Measurements from ENCODE around the gene RAD51B. TPM values are rescaled to one million over a fixed set of nuclear protein-coding genes. Genes with fewer than 3 reads are reported as not detected.
"Not testable (repeated sequence)": the region's sequence is repeated elsewhere in the genome, so short reads cannot be mapped to it uniquely, and the experiment has no call there.

The RAD51B gene
- total RNA-seq, 1 donor from 2014 or later = 25.1 TPM

GRCh38 chr14:68655911-68656316, 836.3 kb downstream of the RAD51B start:
- H3K27me3 Mint-ChIP-seq (ENCODE audit: low read depth) = no peaks in the 10 kb centered on the region
- H3K4me1 Mint-ChIP-seq (ENCODE audit: low read depth) = peaks cover 2% of the 10 kb centered on the region
- intact Hi-C loops (cut with micrococcal nuclease) = no loop called here
- no peaks in the 10 kb centered on the region for H3K9me3 Mint-ChIP-seq
- H3K4me3 Mint-ChIP-seq (ENCODE audit: low read depth) = no peak overlapping the region
- DNase-seq (ENCODE audit: low spot score) = no peak
- no peaks in the 10 kb centered on the region for H3K36me3 Mint-ChIP-seq (ENCODE audit: low read depth)
- no peak overlapping the region for H3K27ac Mint-ChIP-seq

- no peak overlapping the region for H3K27ac Mint-ChIP-seq
- no peak for DNase-seq (ENCODE audit: low spot score)
- intact Hi-C loops (cut with micrococcal nuclease) = no loop called here
These were observed 836.9 kb downstream of the RAD51B start for GRCh38 chr14:68656452-68656851.

GRCh38 chr14:68657300-68658028, 837.9 kb downstream of the RAD51B start:
- Mint-ChIP-seq H3K9me3 (no peaks in the 10 kb centered on the region), H3K36me3 (ENCODE audit: low read depth) (no peaks in the 10 kb centered on the region), H3K27ac (no peak overlapping the region), H3K4me3 (ENCODE audit: low read depth) (no peak overlapping the region), H3K4me1 (ENCODE audit: low read depth) (peaks cover 13% of the 10 kb centered on the region), H3K27me3 (ENCODE audit: low read depth) (no peaks in the 10 kb centered on the region)
- DNase-seq (ENCODE audit: low spot score) = no peak
- intact Hi-C loops (cut with micrococcal nuclease) = no loop called here

More at GRCh38 chr14:68656452-68656851, 836.9 kb downstream of the RAD51B start:
- Mint-ChIP-seq H3K4me1 (ENCODE audit: low read depth) (peaks cover 3% of the 10 kb centered on the region), H3K27me3 (ENCODE audit: low read depth) (no peaks in the 10 kb centered on the region), H3K4me3 (ENCODE audit: low read depth) (no peak overlapping the region), H3K36me3 (ENCODE audit: low read depth) (no peaks in the 10 kb centered on the region), H3K9me3 (no peaks in the 10 kb centered on the region)

GRCh38 chr14:68658029-68658509, 838.5 kb downstream of the RAD51B start:
- Mint-ChIP-seq H3K9me3 (no peaks in the 10 kb centered on the region), H3K4me1 (ENCODE audit: low read depth) (peaks cover 18% of the 10 kb centered on the region), H3K27me3 (ENCODE audit: low read depth) (no peaks in the 10 kb centered on the region), H3K36me3 (ENCODE audit: low read depth) (no peaks in the 10 kb centered on the region), H3K4me3 (ENCODE audit: low read depth) (no peak overlapping the region), H3K27ac (no peak overlapping the region)
- intact Hi-C loops (cut with micrococcal nuclease) = no loop called here
- DNase-seq (ENCODE audit: low spot score) = no peak

- no peaks in the 10 kb centered on the region for H3K36me3 Mint-ChIP-seq (ENCODE audit: low read depth)
- no peaks in the 10 kb centered on the region for H3K27me3 Mint-ChIP-seq (ENCODE audit: low read depth)
- intact Hi-C loops (cut with micrococcal nuclease) = no loop called here
- H3K4me1 Mint-ChIP-seq (ENCODE audit: low read depth) = peaks cover 29% of the 10 kb centered on the region
- no peak overlapping the region for H3K27ac Mint-ChIP-seq
- no peak for DNase-seq (ENCODE audit: low spot score)
- no peaks in the 10 kb centered on the region for H3K9me3 Mint-ChIP-seq
- H3K4me3 Mint-ChIP-seq (ENCODE audit: low read depth) = no peak overlapping the region
These were observed 839.7 kb downstream of the RAD51B start for GRCh38 chr14:68658943-68659931.

GRCh38 chr14:68660495-68660894, 840.9 kb downstream of the RAD51B start:
- peaks cover 4% of the 10 kb centered on the region for H3K9me3 Mint-ChIP-seq
- no peak for DNase-seq (ENCODE audit: low spot score)
- no peaks in the 10 kb centered on the region for H3K36me3 Mint-ChIP-seq (ENCODE audit: low read depth)
- no peaks in the 10 kb centered on the region for H3K27me3 Mint-ChIP-seq (ENCODE audit: low read depth)
- H3K27ac Mint-ChIP-seq = no peak overlapping the region
- H3K4me1 Mint-ChIP-seq (ENCODE audit: low read depth) = peaks cover 40% of the 10 kb centered on the region
- H3K4me3 Mint-ChIP-seq (ENCODE audit: low read depth) = no peak overlapping the region
- intact Hi-C loops (cut with micrococcal nuclease) = loop anchor here (10.0 kb wide), 1 partner anchor 256 kb away; no protein-coding TSS in a partner anchor

GRCh38 chr14:68661226-68662225, 841.9 kb downstream of the RAD51B start:
- DNase-seq (ENCODE audit: low spot score) = no peak
- Mint-ChIP-seq H3K27ac (no peak overlapping the region), H3K4me1 (ENCODE audit: low read depth) (peaks cover 49% of the 10 kb centered on the region), H3K36me3 (ENCODE audit: low read depth) (no peaks in the 10 kb centered on the region), H3K9me3 (peaks cover 7% of the 10 kb centered on the region), H3K4me3 (ENCODE audit: low read depth) (no peak overlapping the region), H3K27me3 (ENCODE audit: low read depth) (no peaks in the 10 kb centered on the region)
- intact Hi-C loops (cut with micrococcal nuclease) = loop anchor here (10.0 kb wide), 1 partner anchor 257 kb away; no protein-coding TSS in a partner anchor

- peaks cover 11% of the 10 kb centered on the region for H3K9me3 Mint-ChIP-seq
- no peak overlapping the region for H3K4me3 Mint-ChIP-seq (ENCODE audit: low read depth)
- H3K27ac Mint-ChIP-seq = peak overlapping the region; percentile 80
- intact Hi-C loops (cut with micrococcal nuclease) = loop anchor here (10.0 kb wide), 1 partner anchor 258 kb away; no protein-coding TSS in a partner anchor
- DNase-seq (ENCODE audit: low spot score) = no peak
- peaks cover 2% of the 10 kb centered on the region for H3K36me3 Mint-ChIP-seq (ENCODE audit: low read depth)
- no peaks in the 10 kb centered on the region for H3K27me3 Mint-ChIP-seq (ENCODE audit: low read depth)
- H3K4me1 Mint-ChIP-seq (ENCODE audit: low read depth) = peaks cover 53% of the 10 kb centered on the region
These were observed 842.8 kb downstream of the RAD51B start for GRCh38 chr14:68662392-68662791.

GRCh38 chr14:68662826-68663225, 843.2 kb downstream of the RAD51B start:
- intact Hi-C loops (cut with micrococcal nuclease) = loop anchor here (1.0 to 10.0 kb wide), 3 partner anchors 22 to 258 kb away; no protein-coding TSS in a partner anchor

GRCh38 chr14:68663385-68664076, 844.0 kb downstream of the RAD51B start:
- intact Hi-C loops (cut with micrococcal nuclease) = loop anchor here (1.0 to 10.0 kb wide), 12 partner anchors 22 to 415 kb away; partner anchors contain the start of gene ZFP36L1
- peak overlapping the region; percentile 80 for H3K27ac Mint-ChIP-seq
- H3K27me3 Mint-ChIP-seq (ENCODE audit: low read depth) = no peaks in the 10 kb centered on the region
- peaks cover 53% of the 10 kb centered on the region for H3K4me1 Mint-ChIP-seq (ENCODE audit: low read depth)
- peaks cover 2% of the 10 kb centered on the region for H3K36me3 Mint-ChIP-seq (ENCODE audit: low read depth)
- peak; percentile 24 for DNase-seq (ENCODE audit: low spot score)
- H3K4me3 Mint-ChIP-seq (ENCODE audit: low read depth) = peak overlapping the region; percentile 34
- peaks cover 11% of the 10 kb centered on the region for H3K9me3 Mint-ChIP-seq

More at GRCh38 chr14:68662826-68663225, 843.2 kb downstream of the RAD51B start:
- Mint-ChIP-seq H3K9me3 (peaks cover 11% of the 10 kb centered on the region), H3K27ac (peak overlapping the region; percentile 80), H3K4me1 (ENCODE audit: low read depth) (peaks cover 53% of the 10 kb centered on the region)
- not testable (repeated sequence) for H3K27me3 Mint-ChIP-seq (ENCODE audit: low read depth); H3K4me3 Mint-ChIP-seq (ENCODE audit: low read depth); H3K36me3 Mint-ChIP-seq (ENCODE audit: low read depth); DNase-seq (ENCODE audit: low spot score)

GRCh38 chr14:68664225-68664681, 844.7 kb downstream of the RAD51B start:
- peaks cover 2% of the 10 kb centered on the region for H3K36me3 Mint-ChIP-seq (ENCODE audit: low read depth)

More at GRCh38 chr14:68664225-68664681, 844.7 kb downstream of the RAD51B start:
- DNase-seq (ENCODE audit: low spot score) = no peak
- H3K9me3 Mint-ChIP-seq = peaks cover 11% of the 10 kb centered on the region
- no peaks in the 10 kb centered on the region for H3K27me3 Mint-ChIP-seq (ENCODE audit: low read depth)
- H3K4me1 Mint-ChIP-seq (ENCODE audit: low read depth) = peaks cover 53% of the 10 kb centered on the region
- peak overlapping the region; percentile 37 for H3K4me3 Mint-ChIP-seq (ENCODE audit: low read depth)
- H3K27ac Mint-ChIP-seq = peak overlapping the region; percentile 80
- intact Hi-C loops (cut with micrococcal nuclease) = loop anchor here (1.0 to 10.0 kb wide), 10 partner anchors 31 to 416 kb away; partner anchors contain the start of gene ZFP36L1

Measured in activated T-helper 2 cell treated with anti-CD3 and anti-CD28 coated beads, Interferon-gamma antibody, Interleukin-2, Interleukin-4, amounts not matched to agents 10 μg/mL and 5 μg/mL and 100 μg/mL, durations not matched to agents 14 hours and 24 hours and 36 hours (primary cell).